ENCODE data around the gene MORN5.
A peak's percentile ranks its signal among the peaks of the same experiment; 100 is the strongest.
"Not testable (repeated sequence)": the region's sequence is repeated elsewhere in the genome, so short reads cannot be mapped to it uniquely, and the experiment has no call there.

The MORN5 gene
- total RNA-seq: 0 reads per million in 4 donors

DNA sequence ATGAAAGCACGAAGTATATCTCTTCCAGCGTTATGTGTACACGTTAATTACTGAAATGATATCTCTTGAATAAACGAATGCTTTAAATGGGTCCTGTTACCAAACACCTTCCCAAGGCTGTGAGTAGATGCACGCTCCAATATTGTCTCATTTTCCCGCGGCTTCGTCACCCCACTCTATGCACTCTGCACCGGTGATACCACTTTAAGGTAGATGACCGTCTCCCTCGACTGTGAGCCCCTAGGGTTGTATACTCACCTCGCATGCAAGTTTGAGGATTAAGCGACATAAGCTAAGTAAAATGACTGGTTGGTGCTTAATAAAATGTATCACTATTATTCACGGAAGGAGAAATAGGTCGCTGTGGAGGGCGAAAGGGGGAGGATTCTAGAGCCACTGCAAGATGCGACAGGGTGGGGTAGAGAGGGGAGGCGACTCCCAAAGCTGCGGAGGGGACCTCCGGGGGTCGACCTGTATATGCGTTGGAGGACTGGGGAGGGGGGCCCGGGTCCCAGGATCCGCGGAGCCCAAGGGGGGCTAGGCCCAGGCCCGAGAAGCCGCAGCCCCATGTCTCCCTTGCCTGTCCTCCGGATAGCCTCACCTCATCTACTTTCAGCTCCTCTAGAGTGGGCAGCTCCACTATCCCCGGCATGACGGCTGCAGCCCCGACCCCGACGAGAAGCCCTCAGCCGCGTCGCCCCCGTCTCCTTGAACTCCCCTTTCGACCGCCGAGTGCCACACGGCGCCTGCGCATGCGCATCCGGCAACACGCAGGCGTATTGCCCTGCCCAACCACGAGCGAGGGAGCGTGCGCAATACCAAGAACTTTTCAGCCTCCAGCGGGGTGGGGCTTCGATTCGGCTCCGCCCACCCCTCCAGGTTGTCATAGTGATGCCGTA is at the start of gene MORN5, which contains the start of gene NDUFA8:
Gene MORN5, plus strand, starts transcription at position 883 of the 899 bp plus-strand sequence. CDS start 65 bp downstream, outside the sequence.
Gene NDUFA8, minus strand, starts transcription at position 754 of the 899 bp plus-strand sequence. Its CDS starts 102 bp downstream, at position 652.
- peak; percentile 92 to 96 (median 94) for DNase-seq

DNA sequence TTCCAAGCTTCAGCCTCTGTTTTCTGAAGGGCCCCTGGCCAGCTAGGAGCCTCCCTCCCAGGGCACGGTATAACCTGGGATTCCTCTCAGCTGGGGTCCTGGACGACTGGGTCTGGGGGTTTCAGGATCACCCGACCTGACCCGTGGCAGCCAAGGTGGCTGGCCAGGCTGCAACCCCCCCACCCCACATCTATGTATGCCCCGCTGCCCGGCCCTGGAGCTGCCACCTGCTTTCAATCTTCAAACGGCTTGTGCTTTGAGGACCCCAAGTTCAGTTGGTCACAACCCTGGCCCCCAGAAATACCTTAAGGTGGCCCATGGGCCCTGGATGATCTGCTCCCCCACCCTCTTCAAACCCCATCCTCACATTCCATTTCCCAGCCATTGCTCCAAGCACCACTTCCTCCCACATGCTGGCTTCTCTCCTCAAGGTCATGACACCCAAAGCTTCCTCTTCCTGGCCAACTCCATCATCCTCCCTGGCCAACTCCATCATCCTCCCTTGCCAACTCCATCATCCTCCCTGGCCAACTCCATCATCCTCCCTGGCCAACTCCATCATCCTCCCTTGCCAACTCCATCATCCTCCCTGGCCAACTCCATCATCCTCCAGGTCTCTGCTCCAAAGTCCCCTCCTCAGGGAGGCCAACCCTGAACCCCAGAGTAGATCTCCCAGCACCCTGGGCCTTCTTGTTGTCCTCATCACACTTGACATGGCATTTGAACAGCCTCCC is 49.4 kb upstream of the MORN5 start:
- no peak for DNase-seq

DNA sequence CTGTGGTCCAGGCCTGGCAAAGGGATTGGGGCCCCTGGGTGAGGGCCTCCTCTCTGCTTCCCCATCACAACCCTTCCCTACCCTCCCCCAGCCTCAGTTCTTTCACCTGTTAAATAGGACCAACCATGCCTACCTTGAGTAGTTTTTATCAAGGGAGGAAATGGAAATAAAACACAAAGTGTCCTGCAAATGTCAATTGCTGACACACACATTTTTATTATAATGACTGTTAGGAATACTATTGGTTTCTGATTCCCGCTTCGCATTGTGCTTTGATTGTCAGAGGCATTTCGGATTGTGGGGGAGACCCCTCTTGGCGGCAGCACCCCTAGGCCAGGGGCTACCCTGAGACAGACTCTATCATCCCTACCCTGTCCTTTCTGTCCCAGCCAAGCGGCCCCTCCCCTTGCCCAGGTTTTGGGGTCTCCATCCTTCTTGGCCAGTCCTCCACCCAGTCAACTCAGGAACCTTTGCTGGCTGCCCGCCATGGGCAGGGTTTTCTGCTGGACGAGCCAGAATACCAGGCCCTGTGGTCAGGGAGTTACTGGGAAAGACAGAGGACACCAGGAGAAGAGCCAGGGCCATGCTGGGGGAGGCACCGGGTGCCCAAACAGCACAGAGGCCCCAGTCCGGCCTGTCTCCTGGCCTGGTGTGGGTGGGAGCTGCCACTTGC is 48.2 kb upstream of the MORN5 start:
- DNase-seq: no peak

DNA sequence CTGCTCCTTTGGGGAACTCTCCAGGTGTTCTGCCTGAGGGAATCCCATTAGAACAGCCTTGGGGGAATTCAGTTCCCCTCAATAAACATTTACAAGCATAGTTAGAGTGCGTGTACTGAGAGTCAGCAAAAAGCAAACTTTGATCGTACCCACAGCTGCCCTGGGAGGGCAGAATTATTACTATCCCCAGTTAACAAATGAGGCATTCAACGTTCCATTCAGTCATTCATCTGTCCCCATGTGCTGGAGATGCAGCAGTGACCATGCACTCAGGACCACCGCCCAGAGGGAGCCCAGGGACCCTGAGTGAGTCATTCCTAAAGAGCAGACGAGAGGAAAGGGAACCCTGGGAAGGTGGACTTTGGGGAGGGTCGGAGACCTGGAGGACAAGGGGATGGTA is 47.5 kb upstream of the MORN5 start:
- DNase-seq: no peak

DNA sequence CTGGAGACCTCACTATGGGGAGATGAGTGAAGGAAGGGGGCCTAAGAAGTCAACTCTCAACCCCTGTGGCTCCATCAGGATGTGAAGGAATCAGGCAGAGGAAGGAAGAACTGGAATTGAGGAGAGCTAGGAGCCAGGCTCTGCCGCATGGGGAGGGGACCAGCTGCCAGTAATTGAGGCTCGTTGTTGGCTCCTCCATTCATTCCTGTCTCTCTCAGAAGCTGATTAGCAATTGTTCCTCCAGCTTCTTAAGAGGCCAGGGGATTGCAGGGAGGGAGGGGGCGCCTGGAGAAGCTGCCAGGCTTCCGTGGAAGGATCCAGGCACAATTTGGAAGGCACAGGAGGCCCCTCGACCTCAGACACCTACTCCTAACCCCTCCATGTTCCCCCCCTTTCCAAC is 46.1 kb upstream of the MORN5 start:
- no peak for DNase-seq

DNA sequence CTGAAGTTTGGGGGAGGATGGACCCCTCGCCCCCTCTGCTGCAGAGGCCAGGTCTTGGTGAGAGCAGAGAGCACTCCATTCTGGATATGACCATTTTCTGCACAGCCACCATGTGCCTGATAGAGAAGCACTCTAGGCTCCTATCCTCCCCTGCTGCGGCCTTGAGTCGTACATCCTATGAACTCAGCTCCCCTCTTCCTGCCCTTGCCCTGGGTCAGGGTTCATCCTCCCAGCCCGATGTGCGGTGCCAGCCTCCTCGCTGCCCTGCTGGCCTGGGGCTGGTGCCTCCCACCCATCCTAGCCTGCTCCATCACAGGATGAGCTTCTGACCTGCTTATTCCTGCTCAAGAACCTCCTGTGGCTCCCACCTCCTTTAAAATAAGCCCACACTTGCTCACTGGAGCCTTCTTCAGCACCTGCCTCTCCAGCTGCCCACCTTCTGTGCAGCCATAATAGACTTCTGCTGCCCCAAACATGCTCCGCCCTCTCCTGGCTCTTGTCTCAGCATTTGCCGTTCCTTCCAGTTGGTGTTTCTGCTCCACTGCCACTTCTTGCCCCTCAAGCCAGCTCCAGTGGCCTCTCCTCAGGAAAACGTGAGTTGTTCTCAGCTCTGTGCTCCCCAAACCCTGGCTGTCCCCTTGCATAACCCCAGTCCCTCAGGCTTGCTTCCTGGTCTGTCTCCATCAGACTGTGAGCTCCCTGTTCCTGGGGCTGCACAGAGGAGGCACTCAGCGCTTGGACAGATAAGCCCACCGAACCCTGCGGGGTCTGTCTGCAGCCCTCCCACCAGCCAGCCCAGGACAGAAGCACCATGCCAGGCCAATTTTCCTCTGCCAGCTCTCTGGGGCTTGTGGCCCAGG is 44.3 kb upstream of the MORN5 start:
- DNase-seq: no peak

DNA sequence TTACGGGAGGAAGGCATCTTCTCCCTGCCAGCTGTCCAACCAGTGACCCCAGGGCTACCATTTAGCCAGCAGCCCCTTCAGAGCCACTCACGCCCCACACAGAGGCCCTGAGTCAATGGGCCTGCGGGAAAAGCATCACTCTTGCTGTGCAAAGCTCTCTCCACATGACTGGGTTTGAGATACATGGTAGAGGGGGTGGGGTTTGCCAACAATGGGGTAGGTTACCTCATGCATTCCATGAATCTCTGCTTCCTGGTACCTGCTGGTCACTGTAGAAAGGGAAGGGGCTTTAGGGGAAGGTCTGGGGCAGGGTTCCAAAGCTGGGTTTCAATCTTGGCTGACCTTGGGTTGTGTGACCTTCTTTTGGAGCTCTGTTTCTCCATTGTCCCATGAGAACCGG is 43.7 kb upstream of the MORN5 start:
- no peak for DNase-seq

DNA sequence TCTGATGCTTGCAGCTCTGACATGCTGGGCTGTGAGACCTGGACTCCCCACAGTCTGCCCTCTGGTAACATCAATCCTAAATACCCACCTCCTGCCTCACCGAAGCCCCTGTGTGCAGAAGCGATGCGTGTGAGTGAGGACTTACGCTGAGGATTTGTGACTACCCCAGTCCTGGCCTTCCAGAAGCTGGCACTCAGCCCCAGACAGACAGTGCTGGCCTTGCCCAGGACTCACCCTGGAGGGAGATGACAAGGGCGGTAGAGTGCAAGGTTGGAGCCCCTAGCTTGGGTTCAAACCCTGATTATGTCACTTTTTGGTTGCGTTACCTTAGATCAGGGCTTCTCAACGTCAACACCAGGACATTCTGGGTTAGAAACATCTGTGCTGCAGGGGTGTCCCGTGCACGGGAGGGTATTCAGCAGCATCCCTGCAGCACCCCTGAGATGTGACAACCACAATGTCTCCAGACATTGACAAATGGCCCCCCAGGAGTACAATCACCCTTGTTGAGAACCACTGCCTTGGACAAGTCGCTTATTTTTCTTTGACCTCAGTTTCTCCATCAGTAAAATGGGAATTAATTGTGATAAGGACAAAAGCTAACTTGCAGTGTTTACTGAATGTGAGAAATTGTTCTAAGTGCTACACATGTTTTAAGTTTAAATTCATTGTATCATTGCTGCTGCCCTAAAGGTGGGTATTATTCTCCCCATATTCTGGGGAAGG is 43.1 kb upstream of the MORN5 start:
- no peak for DNase-seq

DNA sequence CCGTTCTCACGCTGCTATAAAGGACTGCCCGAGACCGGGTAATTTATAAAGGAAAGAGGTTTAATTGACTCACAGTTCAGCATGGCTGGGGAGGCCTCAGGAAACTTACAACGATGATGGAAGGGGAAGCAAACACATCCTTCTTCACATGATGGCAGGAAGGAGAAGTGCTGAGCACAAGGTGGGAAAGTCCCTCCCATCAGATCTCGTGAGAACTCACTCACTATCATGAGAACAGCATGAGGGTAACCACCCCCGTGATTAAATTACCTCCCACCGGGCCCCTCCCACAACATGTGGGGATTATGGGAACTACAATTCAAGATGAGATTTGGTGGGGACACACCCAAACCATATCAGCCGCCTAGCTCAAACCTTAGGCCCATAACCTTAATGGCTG is 42.5 kb upstream of the MORN5 start:
- not testable (repeated sequence) for DNase-seq

DNA sequence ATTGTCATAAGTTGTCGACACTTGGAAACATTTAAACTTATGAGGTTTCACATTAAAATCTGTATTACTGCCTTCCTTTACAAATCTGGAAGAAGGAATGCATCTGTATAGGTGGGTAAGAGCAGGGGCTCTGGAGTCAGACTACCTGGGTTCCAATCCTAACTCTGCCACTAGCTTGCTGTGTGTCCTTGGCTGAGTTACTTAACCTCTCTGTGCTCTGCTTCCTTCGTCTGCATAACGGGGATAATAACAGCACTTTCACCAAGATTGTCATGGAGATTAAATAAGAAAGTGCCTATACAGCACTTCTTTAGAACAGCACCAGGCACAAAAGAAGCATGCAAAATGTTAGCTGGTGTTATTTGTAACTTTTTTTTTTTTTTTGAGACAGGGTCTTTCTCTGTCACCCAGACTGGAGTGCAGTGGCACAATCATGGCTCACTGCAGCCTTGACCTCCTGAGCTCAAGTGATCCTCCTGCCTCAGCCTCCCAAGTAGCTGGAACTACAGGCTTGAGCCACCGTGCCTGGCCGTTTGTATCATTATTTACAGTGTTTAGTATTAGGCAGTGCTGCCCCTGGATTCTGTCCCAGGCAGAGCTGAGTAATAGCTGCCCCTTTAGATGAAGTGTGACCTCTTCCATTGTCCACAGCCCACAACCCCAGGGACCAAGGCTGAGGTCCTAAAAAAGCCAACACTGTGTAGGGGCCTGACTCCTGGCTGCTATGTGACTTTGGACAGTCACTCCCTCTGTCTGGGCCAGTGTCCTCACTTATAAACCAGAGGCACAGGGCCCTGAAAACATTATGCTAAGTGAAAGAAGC is 41.2 kb upstream of the MORN5 start:
- no peak for DNase-seq

DNA sequence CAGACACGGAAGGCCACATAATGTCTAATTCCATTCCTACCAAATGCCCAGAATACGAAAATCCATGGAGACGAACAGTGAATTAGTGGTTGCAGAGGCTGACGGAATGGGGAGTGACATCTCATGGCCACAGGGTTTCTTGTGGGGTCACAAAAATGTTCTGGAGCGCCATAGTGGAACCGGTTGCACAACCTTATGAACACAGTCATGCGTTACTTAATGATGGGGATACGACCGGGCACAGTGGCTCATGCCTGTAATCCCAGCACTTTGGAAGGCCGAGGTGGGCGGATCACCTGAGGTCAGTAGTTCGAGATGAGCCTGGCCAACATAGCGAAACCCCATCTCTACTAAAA is 40.6 kb upstream of the MORN5 start:
- no peak for DNase-seq

DNA sequence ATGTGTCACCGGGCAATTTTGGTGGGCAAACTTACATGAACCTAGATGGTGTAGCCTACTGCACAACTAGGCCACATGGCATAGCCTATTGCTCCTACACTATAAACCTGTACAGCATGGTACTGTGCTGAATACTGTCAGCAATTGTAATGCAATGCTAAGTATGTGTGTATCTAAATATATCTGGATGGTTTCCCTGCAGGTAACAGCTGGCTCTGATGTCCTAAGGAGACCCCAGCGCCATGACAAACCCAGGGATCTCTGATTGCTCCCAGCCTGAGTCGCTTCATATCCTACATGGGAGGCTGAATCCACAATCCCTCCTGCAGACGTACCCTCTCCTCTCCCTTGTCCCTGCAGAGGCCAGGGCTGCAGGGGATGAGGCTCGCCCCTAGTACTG is 40.0 kb upstream of the MORN5 start:
- DNase-seq: no peak

DNA sequence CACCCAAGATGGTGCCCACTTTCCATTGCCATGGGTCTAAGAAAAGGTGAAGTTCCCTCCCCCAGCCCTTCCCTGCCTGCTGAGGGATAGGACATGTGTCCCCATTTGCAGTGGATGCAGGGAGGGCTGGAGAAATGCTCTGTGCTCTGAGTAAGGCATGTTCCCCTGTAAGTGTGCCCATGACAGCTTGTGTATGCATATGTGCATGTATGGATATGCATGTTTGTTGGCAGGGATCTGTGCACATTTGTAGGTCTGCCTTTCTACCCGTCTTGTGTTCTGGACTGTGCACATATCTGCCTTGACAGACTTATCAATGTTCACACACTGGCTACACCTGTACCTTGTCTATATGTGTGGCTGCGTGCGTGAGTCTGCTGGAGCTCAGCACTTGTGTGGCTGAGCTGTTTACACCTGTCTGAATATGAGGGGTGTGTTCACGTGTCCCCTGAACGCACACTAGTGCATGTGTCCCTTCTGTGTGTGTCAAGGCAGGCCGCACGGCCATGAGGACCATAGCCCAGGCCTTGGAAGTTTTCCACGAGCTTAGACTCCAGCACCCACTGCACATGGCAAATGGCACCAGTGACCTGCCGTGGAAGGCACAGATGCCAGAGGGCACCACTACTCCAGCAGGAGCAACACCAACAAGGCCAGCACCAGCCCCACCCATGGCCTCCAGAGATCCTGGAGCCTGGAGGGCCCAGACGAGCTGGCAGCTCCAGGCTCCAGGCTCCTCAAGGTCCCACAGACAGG is 39.2 kb upstream of the MORN5 start:
- DNase-seq: no peak

DNA sequence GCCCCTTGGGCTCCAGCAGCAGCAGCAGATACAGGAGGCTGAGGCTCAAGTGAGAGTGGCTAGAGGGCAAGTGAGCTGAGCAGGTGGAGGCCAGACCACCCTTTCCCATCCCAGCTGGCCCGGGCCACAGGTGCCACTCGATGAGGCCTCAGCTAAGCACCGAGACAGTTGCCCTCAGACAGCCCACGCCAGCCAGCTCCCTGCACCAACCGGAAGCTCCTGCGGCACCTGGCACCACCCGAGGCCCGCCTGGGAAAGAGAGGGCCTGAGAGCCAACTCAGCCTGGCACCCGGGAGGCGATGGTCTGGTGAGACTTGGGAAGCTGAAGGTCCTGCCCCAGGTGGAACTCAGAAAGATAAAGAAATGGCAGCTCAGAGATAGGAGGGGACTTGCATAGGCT is 38.3 kb upstream of the MORN5 start:
- no peak for DNase-seq

DNA sequence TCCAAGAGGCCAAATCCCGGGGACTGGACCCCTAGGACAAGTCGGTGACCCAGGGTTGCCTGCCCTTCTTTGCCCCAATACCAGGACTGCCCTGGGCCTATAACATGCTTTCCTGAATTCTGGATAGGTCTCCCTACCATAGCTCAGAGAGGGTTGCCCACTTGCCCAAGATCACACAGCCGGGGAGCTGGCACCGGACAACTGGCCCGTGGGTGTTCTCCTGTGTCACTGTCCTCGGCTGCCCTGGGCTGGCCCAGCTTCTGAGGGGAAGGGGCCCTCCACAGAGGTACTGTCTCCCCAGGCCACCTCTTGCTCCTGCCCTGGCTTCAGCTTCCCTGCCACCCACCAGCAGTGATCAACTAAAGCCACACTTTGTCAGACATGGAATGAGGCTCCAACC is 37.8 kb upstream of the MORN5 start:
- no peak for DNase-seq

DNA sequence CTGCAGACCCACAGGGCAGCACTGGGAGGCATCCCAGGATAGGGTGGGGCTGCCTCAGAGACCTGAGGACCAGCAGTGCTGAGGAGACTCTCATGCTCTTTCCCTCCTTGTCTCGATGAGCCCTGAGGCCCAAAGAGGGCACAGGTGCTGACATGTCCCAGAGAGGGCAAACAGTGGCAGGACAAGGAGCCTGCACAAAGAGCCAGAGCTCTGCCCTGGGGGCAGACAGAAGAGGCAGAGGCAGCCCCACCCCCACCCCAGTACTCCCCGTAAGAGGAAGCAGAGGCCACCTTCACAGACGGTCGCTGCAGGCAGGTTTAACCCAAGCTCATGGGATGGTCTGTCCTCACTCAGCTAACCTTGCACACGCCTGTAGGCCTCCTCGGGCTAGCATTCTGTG is 37.2 kb upstream of the MORN5 start:
- no peak for DNase-seq

DNA sequence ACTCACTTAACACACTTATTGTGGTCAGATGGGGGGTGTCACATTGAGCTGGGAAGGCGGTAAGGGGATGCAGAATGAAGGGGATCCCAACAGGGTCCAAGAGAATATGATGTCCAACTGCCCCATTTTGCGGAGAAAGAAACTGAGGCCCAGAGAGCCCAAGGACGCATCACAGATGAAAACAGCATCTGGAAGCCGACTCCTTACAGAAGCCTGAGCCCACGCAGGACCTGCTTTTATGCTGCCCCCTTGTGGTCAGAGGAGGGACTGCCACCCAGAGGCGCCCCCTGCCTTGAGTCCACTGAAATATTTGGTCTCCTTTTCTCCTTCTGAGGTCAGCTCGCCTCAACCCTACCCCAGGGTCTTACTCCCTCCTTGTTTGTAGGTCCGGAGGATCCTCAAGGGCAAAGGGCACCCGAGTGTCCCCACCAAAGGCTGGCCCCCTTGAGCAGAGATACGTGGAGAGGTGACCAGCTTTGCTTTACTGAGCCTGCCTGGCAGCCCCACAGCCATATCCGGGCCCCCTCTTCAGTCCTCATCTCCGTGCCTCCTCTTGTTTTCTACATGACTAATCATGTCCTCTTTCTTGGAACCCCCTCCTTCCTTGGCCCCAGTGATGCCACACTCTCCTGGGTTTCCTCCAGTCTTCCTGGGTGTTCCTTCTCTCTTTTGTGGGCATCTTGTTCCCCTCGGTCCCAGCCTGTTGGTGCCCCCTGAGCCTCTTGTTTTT is 36.6 kb upstream of the MORN5 start:
- peak in 4 of 5 donors; percentile 38 to 65 (median 55) for DNase-seq

DNA sequence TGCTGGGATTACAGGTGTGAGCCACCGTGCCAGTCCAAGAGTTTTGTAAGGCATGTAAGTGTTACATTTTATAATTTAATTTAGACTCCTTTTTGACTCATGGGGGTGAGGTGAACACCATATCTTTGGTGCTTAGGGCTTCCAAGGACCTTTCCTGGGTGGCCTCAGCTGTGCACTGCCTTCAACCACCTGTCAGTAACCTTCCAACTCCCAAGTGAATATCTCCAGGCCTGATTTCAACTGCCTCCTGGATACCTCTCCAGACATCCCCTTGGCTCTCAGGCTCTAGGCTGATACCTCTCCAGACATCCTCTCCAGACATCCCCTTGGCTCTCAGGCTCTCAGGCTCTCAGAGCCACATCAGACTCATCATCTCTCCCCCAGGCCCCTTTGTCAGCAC is 35.7 kb upstream of the MORN5 start:
- DNase-seq: no peak

DNA sequence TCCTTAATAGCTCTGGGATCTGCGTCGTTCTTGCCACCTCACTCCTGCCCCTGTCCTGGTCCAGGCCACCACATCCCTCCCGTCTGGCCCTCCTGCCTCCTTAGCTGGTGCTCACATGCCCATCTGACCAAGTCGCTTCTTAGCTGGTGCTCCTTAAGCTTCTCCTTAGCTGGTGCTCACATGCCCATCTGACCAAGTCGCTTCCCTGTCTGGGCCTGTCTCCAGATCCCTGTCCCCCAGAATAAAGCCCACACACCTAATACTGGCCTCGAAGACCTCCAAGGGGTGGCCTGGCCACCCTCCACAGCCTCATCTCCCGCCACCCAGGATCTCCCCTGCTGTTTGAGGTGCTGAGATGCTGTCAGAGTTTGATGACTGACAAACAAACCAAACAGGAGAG is 35.2 kb upstream of the MORN5 start:
- DNase-seq: no peak

Measured in T-helper 1 cell (primary cell).